Endothelial cell of umbilical vein (primary cell): ENCODE data around the gene RAB6B.

Source experiments
- POLR2A ChIP-seq: IDR thresholded peaks from 2 replicates; pipeline ENCODE4 v1.6.1; 2012; ENCODE audit warnings: low read depth, mild to moderate bottlenecking, control low read depth, low read length
- TF ChIP-seq, protein P1 (sequence below), 2 donors: IDR thresholded peaks; 1 replicate in 1 of 2; 2 replicates in 1 of 2; pipeline ENCODE4 v1.5.1; 2011; ENCODE audit warnings: low read length in 2 of 2, mild to moderate bottlenecking in 2 of 2, moderate library complexity in 2 of 2, control low read depth in 1 of 2, inconsistent platforms in 1 of 2, low read depth in 1 of 2; ENCODE audit not compliant: insufficient read depth in 1 of 2; ENCODE audit errors: extremely low read depth in 1 of 2

DNA sequence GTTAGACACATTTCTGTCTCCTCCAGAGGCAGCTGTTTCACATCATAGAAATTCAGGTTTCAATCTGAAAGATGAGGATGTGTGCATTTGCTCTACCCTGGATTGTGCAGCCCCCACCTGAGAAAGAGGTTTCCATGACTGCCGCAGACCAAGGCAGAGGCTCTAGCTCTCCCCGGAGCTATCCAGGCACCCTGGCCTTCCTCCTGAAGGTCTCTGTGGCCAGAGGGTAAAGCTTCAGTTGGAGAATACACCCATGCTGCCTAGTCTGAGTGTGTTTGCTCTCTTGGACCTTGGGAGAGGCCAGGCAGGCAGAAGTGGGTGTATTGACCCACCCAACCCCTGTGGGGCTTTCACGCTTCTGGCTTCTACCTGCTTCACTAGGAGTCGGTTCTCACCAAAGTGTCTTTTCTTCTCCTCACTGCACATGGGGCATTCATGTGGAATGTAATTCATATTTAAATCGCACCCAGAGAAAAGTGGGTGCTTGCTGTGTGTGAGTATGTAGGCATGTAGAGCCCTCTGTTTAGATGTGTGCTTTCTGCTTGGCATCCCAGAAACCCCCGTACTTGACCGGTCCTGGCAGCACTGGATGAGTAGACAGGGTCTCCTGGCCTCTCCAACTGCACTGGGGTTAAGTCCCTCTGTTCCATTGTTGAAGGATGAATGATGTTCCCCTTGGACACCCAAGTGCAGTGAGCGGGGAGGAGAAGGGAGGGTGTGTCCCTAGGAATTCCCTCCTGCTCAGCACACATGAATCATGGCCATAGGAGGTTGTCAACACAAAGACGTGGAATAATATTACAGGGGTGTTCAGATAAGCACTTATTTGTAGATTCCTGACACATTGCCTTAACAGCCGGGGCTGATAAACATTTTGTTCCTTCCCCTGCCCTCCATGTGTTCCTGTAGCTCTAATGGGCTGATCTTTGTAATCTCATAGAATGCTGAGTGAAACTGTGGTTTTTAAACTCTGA, 20.3 kb upstream of the RAB6B start:
- TF ChIP-seq, protein P1, sequence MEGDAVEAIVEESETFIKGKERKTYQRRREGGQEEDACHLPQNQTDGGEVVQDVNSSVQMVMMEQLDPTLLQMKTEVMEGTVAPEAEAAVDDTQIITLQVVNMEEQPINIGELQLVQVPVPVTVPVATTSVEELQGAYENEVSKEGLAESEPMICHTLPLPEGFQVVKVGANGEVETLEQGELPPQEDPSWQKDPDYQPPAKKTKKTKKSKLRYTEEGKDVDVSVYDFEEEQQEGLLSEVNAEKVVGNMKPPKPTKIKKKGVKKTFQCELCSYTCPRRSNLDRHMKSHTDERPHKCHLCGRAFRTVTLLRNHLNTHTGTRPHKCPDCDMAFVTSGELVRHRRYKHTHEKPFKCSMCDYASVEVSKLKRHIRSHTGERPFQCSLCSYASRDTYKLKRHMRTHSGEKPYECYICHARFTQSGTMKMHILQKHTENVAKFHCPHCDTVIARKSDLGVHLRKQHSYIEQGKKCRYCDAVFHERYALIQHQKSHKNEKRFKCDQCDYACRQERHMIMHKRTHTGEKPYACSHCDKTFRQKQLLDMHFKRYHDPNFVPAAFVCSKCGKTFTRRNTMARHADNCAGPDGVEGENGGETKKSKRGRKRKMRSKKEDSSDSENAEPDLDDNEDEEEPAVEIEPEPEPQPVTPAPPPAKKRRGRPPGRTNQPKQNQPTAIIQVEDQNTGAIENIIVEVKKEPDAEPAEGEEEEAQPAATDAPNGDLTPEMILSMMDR (IDR thresholded peaks at IDR 0.05; ENCODE audit: extremely low read depth in 1 of 2, insufficient read depth in 1 of 2, low read depth in 1 of 2, low read length in 2 of 2) = no peak
- no peak for TF ChIP-seq POLR2A
